ENCODE results near the gene ATP4A. TPM values are rescaled to one million over a fixed set of nuclear protein-coding genes. Genes with fewer than 3 reads are reported as not detected.
A peak's percentile ranks its signal among the peaks of the same experiment; 100 is the strongest.

Gene ATP4A
- total and polyA plus RNA-seq, 2 donors (not counting 1 experiment from before 2014, with no cell fraction given): not detected

- Mint-ChIP-seq H3K4me1 (peaks cover 27% of the 10 kb centered on the region), H3K9me3 (ENCODE audit: insufficient read depth) (no peaks in the 10 kb centered on the region), H3K4me3 (peak overlapping the region; percentile 24), H3K27me3 (peaks cover 47% of the 10 kb centered on the region), H3K27ac (peak overlapping the region; percentile 56)
- TF ChIP-seq, protein P1, sequence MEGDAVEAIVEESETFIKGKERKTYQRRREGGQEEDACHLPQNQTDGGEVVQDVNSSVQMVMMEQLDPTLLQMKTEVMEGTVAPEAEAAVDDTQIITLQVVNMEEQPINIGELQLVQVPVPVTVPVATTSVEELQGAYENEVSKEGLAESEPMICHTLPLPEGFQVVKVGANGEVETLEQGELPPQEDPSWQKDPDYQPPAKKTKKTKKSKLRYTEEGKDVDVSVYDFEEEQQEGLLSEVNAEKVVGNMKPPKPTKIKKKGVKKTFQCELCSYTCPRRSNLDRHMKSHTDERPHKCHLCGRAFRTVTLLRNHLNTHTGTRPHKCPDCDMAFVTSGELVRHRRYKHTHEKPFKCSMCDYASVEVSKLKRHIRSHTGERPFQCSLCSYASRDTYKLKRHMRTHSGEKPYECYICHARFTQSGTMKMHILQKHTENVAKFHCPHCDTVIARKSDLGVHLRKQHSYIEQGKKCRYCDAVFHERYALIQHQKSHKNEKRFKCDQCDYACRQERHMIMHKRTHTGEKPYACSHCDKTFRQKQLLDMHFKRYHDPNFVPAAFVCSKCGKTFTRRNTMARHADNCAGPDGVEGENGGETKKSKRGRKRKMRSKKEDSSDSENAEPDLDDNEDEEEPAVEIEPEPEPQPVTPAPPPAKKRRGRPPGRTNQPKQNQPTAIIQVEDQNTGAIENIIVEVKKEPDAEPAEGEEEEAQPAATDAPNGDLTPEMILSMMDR (IDR thresholded peaks at IDR 0.05): no peak
- TF ChIP-seq EZH2 (IDR thresholded peaks at IDR 0.05; ENCODE audit: borderline replicate concordance, insufficient read depth, low read depth, low read length, poor library complexity, severe bottlenecking): no peak
- Histone ChIP-seq H3K36me3 (replicated peaks in 1 of 2; ENCODE audit: control extremely low read depth in 1 of 2, control insufficient read depth in 1 of 2, extremely low read depth in 1 of 2, insufficient read depth in 2 of 2, low read length in 1 of 2) (no peaks in the 10 kb centered on the region), H3K4me2 (replicated peaks; ENCODE audit: low read depth, low read length, poor library complexity, severe bottlenecking) (no peak overlapping the region), H3K79me2 (ENCODE audit: control insufficient read depth, insufficient read depth, low read length) (no peaks in the 10 kb centered on the region), H3K27ac (ENCODE audit: low read length in 2 of 2) (no peak overlapping the region), H2AFZ (ENCODE audit: insufficient read depth, low read depth, low read length, poor library complexity, severe bottlenecking) (no peak overlapping the region), H3K4me3 (ENCODE audit: control extremely low read depth in 1 of 5, extremely low read depth in 1 of 5, insufficient read depth in 1 of 5, low read depth in 2 of 5, low read length in 4 of 5) (no peak overlapping the region), H3K9ac (ENCODE audit: low read length) (no peak overlapping the region), H3K27me3 (replicated peaks in 1 of 4; ENCODE audit: control extremely low read depth in 1 of 4, control insufficient read depth in 3 of 4, insufficient read depth in 4 of 4, low read length in 3 of 4) (peaks cover 0 to 51% (median 10%) of the 10 kb centered on the region in 4 experiments), H3K4me1 (ENCODE audit: control insufficient read depth in 2 of 2, insufficient read depth in 2 of 2, low read length in 2 of 2) (peaks cover 23 to 24% of the 10 kb centered on the region in 2 donors), H3K9me3 (ENCODE audit: control extremely low read depth in 1 of 3, control insufficient read depth in 2 of 3, insufficient read depth in 1 of 3, low read length in 2 of 3) (peaks cover 0 to 14% (median 0%) of the 10 kb centered on the region in 3 donors), H4K20me1 (ENCODE audit: control insufficient read depth, insufficient read depth, low read length, poor library complexity, severe bottlenecking) (no peaks in the 10 kb centered on the region)
- POLR2A ChIA-PET: no interaction called here
- 94% methylated on average over 23 of the region's 23 CpGs for WGBS (ENCODE audit: insufficient coverage)
- CTCF ChIA-PET: interaction anchor here (1.0 to 1.7 kb wide), 2 partner anchors 11 to 49 kb away, joined by 3 to 8 read pairs; no protein-coding TSS in a partner anchor
- DNase-seq (no peak), ATAC-seq (ENCODE audit: low read depth) (no peak)
- intact Hi-C loops (cut with micrococcal nuclease): no loop called here
These were observed 3.7 kb downstream of the ATP4A start for GRCh38 chr19:35559781-35560180.

DNA sequence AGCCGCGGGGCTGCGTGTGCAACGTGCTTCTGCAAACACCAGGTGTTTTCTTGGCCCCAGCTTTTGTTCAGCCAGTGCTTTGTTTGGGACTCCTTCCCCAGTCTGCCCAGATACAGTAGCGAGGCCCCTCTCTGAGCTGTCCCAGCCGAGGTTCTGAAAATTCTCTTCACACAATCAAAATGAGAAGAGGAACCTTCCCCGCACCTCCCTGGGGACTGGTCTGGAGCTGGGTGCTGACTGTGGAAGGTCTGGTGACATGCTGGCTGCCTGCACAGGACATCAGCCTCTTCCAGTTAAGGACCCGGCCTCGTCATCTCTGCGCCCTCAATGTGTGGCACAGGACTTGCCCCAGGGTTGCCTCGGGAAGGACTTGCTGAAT is 4.2 kb downstream of the ATP4A start:
- no peak overlapping the region for H3K4me3 ChIP-seq (ENCODE audit: control extremely low read depth in 1 of 5, extremely low read depth in 1 of 5, insufficient read depth in 1 of 5, low read depth in 2 of 5, low read length in 4 of 5)
- no peak overlapping the region for H2AFZ ChIP-seq (ENCODE audit: insufficient read depth, low read depth, low read length, poor library complexity, severe bottlenecking)
- no peaks in the 10 kb centered on the region for H3K36me3 ChIP-seq (replicated peaks in 1 of 2; ENCODE audit: control extremely low read depth in 1 of 2, control insufficient read depth in 1 of 2, extremely low read depth in 1 of 2, insufficient read depth in 2 of 2, low read length in 1 of 2)
- Mint-ChIP-seq H3K4me3 (peak overlapping the region; percentile 55), H3K9me3 (ENCODE audit: insufficient read depth) (no peaks in the 10 kb centered on the region), H3K27ac (peak overlapping the region; percentile 63), H3K4me1 (peaks cover 27% of the 10 kb centered on the region), H3K27me3 (peaks cover 47% of the 10 kb centered on the region)
- POLR2A ChIA-PET: no interaction called here
- CTCF ChIA-PET: interaction anchor here (1.0 to 1.7 kb wide), 2 partner anchors 11 to 49 kb away, joined by 3 to 8 read pairs; no protein-coding TSS in a partner anchor
- H3K79me2 ChIP-seq (ENCODE audit: control insufficient read depth, insufficient read depth, low read length): no peaks in the 10 kb centered on the region
- H3K27ac ChIP-seq (ENCODE audit: low read length in 2 of 2): no peak overlapping the region
- peak; percentile 82 for ATAC-seq (ENCODE audit: low read depth)
- no peak for TF ChIP-seq EZH2 (IDR thresholded peaks at IDR 0.05; ENCODE audit: borderline replicate concordance, insufficient read depth, low read depth, low read length, poor library complexity, severe bottlenecking)
- TF ChIP-seq, protein P1 (IDR thresholded peaks at IDR 0.05): no peak
- peaks cover 0 to 14% (median 0%) of the 10 kb centered on the region in 3 donors for H3K9me3 ChIP-seq (ENCODE audit: control extremely low read depth in 1 of 3, control insufficient read depth in 2 of 3, insufficient read depth in 1 of 3, low read length in 2 of 3)
- H4K20me1 ChIP-seq (ENCODE audit: control insufficient read depth, insufficient read depth, low read length, poor library complexity, severe bottlenecking): no peaks in the 10 kb centered on the region
- 60% methylated on average over 11 of the region's 11 CpGs for WGBS (ENCODE audit: insufficient coverage)
- no peak overlapping the region for H3K9ac ChIP-seq (ENCODE audit: low read length)
- peaks cover 23 to 24% of the 10 kb centered on the region in 2 donors for H3K4me1 ChIP-seq (ENCODE audit: control insufficient read depth in 2 of 2, insufficient read depth in 2 of 2, low read length in 2 of 2)
- H3K4me2 ChIP-seq (replicated peaks; ENCODE audit: low read depth, low read length, poor library complexity, severe bottlenecking): peak overlapping the region; percentile 74
- peak; percentile 65 for DNase-seq
- intact Hi-C loops (cut with micrococcal nuclease): no loop called here
- H3K27me3 ChIP-seq (replicated peaks in 1 of 4; ENCODE audit: control extremely low read depth in 1 of 4, control insufficient read depth in 3 of 4, insufficient read depth in 4 of 4, low read length in 3 of 4): peaks cover 0 to 48% (median 10%) of the 10 kb centered on the region in 4 experiments

Measured in B cell (primary cell).